Central memory CD8-positive, alpha-beta T cell (primary cell): Measurements from ENCODE around the gene RFWD3.

Experiments used
- ATAC-seq: fragments of 150-1000 bp; cut with Tn5 transposase; replicated peaks from 2 replicates; pipeline ENCODE4 v1.10.0; 2022; ENCODE audit warnings: mild to moderate bottlenecking, moderate FRiP score, moderate number of reproducible peaks; ENCODE audit not compliant: poor library complexity, severe bottlenecking; ENCODE audit errors: extremely low read depth
- DNase-seq, 2 donors: peaks; one replicate each; pipeline ENCODE4 v3.0.0; 2021; ENCODE audit warnings: low spot score in 2 of 2
- H3K27ac Mint-ChIP-seq: one replicate; pipeline ENCODE4 v1.8.0; 2022; ENCODE audit warnings: low read depth, mild to moderate bottlenecking, moderate library complexity, mixed read lengths
- H3K27me3 Mint-ChIP-seq: one replicate; pipeline ENCODE4 v1.8.0; 2022; ENCODE audit warnings: mixed read lengths
- H3K36me3 Mint-ChIP-seq: one replicate; pipeline ENCODE4 v1.8.0; 2022; ENCODE audit warnings: mild to moderate bottlenecking, moderate library complexity, mixed read lengths; ENCODE audit not compliant: insufficient read depth
- H3K4me1 Mint-ChIP-seq: one replicate; pipeline ENCODE4 v1.8.0; 2022; ENCODE audit warnings: mixed read lengths
- H3K4me3 Mint-ChIP-seq: one replicate; pipeline ENCODE4 v1.8.0; 2022; ENCODE audit warnings: mild to moderate bottlenecking, moderate library complexity, mixed read lengths
- H3K9me3 Mint-ChIP-seq: one replicate; pipeline ENCODE4 v1.8.0; 2022; ENCODE audit warnings: mixed read lengths

The RFWD3 gene, protein sequence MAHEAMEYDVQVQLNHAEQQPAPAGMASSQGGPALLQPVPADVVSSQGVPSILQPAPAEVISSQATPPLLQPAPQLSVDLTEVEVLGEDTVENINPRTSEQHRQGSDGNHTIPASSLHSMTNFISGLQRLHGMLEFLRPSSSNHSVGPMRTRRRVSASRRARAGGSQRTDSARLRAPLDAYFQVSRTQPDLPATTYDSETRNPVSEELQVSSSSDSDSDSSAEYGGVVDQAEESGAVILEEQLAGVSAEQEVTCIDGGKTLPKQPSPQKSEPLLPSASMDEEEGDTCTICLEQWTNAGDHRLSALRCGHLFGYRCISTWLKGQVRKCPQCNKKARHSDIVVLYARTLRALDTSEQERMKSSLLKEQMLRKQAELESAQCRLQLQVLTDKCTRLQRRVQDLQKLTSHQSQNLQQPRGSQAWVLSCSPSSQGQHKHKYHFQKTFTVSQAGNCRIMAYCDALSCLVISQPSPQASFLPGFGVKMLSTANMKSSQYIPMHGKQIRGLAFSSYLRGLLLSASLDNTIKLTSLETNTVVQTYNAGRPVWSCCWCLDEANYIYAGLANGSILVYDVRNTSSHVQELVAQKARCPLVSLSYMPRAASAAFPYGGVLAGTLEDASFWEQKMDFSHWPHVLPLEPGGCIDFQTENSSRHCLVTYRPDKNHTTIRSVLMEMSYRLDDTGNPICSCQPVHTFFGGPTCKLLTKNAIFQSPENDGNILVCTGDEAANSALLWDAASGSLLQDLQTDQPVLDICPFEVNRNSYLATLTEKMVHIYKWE

DNA sequence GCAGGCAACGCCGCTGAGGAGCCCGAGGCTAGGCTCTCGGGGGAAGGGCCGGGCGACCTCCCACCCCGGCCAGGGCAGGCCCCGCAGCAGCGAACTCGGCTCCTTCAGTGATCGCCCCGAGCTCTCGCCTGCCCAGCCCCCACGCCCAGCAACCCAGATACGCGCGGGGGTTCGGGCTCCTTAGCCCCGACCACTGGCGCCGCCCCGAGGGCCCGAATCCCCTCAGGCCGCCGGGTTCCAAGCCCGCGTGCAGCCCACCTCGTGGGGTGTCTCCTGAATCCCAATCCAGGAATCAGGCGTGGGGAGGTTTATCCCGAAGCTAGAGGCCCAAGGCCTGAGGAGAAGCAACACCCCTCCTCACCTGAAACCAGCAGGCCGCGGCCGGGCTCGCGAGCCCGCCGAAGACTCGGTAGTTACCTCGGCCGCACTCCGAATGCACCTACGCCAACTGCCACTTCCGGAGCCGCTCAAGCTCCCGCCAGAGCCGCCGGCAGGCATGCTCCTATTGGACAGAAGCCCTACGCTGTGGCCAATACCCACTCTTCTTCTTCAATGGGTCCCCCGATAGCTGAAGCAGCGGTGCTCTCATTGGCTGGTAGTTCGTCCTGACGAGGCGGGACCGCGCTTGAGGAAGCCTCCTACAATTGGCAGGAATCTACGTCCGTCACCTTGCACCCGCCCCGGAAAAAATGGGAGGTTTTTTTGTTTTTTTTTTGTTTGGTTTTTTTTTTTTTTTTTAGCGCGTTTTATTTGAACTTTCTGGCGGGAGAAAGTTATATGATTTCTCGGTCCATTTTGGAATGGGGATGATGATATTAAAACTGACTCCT lies at the start of gene RFWD3:
RFWD3 (minus strand) TSS at position 453 of the 830 bp plus-strand sequence. CDS start 5,428 bp downstream, outside the sequence.
- no peaks in the 10 kb centered on the region for H3K27me3 Mint-ChIP-seq
- peak; percentile 91 to 97 for DNase-seq
- peak within 1 kb of the TSS; percentile 95 for H3K27ac Mint-ChIP-seq
- peaks cover 35% of the 10 kb centered on the region for H3K36me3 Mint-ChIP-seq
- peaks cover 28% of the 10 kb centered on the region for H3K4me1 Mint-ChIP-seq
- no peaks in the 10 kb centered on the region for H3K9me3 Mint-ChIP-seq
- H3K4me3 Mint-ChIP-seq, result peak within 1 kb of the TSS; percentile 87
- peak; percentile 100 for ATAC-seq

DNA sequence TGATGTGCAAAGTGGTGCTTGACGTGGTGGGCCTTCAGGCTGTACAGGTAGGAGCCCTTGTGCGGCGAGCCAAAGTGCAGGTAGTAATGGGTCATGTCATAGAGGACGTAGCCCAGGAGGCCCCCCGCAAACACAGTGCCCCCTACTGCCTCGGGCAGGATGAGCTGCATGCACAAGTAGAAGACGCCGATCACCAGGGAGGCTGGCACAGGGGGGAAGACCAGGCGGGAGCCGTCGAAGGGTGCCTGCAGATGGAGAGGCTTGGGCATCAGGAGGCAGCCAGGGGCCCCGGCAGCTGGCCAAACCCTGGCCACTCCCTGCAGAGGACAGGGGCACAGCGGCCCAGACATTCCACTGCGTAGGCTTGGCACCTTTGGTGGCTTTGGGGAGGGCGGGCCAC lies 49.7 kb upstream of the RFWD3 start:
- H3K27ac Mint-ChIP-seq, result no peak overlapping the region
- peaks cover 10% of the 10 kb centered on the region for H3K27me3 Mint-ChIP-seq
- peaks cover 1% of the 10 kb centered on the region for H3K36me3 Mint-ChIP-seq
- H3K4me3 Mint-ChIP-seq, result no peak overlapping the region
- no peaks in the 10 kb centered on the region for H3K9me3 Mint-ChIP-seq
- DNase-seq (no peak), ATAC-seq (no peak)
- no peaks in the 10 kb centered on the region for H3K4me1 Mint-ChIP-seq

DNA sequence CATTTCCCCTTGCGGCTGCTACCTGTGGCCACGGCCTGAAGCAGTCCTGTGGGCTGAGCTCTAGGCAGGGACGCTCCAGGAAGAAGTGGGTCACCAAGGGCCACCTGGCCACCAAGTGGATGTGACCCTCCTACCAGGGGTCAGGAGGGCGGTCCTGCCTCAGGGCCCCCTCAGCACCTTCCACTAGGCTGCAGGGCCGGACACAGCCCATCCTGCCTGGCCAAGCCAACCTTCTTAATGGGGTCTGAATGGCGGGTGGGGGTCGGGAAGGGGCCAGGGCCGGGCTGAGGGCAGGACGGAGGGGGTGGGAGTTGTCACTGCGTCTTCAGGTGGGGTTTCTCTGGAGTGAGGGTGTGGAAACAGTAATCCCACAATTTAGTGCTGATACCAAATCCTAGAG lies 47.2 kb upstream of the RFWD3 start:
- peaks cover 6% of the 10 kb centered on the region for H3K4me1 Mint-ChIP-seq
- no peak overlapping the region for H3K27ac Mint-ChIP-seq

DNA sequence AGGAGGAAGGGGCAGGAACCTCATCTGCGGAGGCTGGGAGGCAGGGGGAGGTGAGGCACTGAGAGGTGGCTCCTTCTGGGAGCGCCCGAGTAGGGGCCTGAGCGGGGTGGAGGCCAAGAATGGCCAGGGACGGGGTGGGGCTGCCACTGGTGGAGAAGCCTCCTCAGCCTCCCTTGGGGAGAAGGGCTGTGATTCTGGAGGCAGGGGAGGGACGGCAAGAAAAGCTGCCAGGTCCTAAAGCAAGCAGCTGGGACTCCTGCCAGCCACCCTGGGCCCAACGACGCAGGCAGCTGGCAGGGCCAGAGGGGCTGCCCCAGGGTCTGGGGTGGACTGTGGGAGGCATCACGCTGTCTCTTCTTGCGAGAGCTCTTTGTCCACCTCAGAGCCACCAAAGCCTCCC lies 46.6 kb upstream of the RFWD3 start:
- no peak overlapping the region for H3K4me3 Mint-ChIP-seq
- peaks cover 6% of the 10 kb centered on the region for H3K4me1 Mint-ChIP-seq
- H3K9me3 Mint-ChIP-seq, result no peaks in the 10 kb centered on the region
- peaks cover 10% of the 10 kb centered on the region for H3K27me3 Mint-ChIP-seq
- peaks cover 1% of the 10 kb centered on the region for H3K36me3 Mint-ChIP-seq
- no peak overlapping the region for H3K27ac Mint-ChIP-seq
- ATAC-seq (no peak), DNase-seq (no peak)

More for the DNA sequence above, 47.2 kb upstream of the RFWD3 start:
- peaks cover 1% of the 10 kb centered on the region for H3K36me3 Mint-ChIP-seq
- DNase-seq (no peak), ATAC-seq (no peak)
- H3K9me3 Mint-ChIP-seq, result no peaks in the 10 kb centered on the region
- H3K4me3 Mint-ChIP-seq, result no peak overlapping the region
- peaks cover 10% of the 10 kb centered on the region for H3K27me3 Mint-ChIP-seq

DNA sequence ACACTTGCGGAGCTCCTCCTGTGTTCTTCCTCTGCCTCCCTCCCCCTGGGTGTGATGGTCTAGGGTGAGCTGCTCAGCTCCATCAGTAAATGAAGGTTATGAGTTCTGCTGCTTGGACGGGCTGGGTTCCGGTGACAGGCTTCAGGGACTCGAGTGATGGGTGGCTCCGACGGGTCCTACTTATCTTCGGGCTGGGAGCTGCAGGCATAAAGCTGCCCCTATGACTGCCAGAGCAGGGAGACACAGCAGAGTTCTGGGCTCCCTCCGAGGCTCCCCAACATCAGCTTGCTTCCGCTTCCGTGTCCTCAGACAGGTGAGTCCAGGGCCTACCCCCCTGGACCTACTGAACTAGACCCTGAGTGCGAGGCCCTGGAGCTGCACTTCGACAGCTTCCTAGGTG lies 45.3 kb upstream of the RFWD3 start:
- ATAC-seq, result no peak
- peaks cover 6% of the 10 kb centered on the region for H3K4me1 Mint-ChIP-seq
- no peak overlapping the region for H3K4me3 Mint-ChIP-seq
- peaks cover 3% of the 10 kb centered on the region for H3K27me3 Mint-ChIP-seq
- H3K9me3 Mint-ChIP-seq, result no peaks in the 10 kb centered on the region
- peaks cover 1% of the 10 kb centered on the region for H3K36me3 Mint-ChIP-seq
- no peak overlapping the region for H3K27ac Mint-ChIP-seq
- no peak for DNase-seq

DNA sequence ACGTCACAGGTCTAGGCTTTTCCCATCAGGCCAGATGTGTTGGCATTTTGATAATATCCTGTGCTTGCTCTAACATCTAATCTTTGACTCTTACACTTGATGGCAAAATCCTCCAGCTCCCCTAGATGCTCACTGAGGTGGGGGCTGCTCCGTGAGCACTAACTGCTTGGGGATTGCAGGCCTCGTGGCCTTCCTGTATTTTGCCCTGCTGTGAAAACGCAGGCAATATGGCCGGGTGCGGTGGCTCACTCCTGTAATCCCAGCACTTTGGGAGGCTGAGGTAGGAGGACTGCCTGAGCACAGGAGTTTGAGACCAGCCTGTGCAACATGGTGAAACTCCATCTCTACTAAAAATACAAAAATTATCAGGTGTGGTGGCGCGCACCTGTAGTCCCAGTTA lies 43.7 kb upstream of the RFWD3 start:
- no peak overlapping the region for H3K27ac Mint-ChIP-seq
- no peak for ATAC-seq
- peaks cover 6% of the 10 kb centered on the region for H3K4me1 Mint-ChIP-seq
- DNase-seq, result no peak
- H3K9me3 Mint-ChIP-seq, result no peaks in the 10 kb centered on the region
- H3K4me3 Mint-ChIP-seq, result no peak overlapping the region
- H3K36me3 Mint-ChIP-seq, result peaks cover 1% of the 10 kb centered on the region
- no peaks in the 10 kb centered on the region for H3K27me3 Mint-ChIP-seq

DNA sequence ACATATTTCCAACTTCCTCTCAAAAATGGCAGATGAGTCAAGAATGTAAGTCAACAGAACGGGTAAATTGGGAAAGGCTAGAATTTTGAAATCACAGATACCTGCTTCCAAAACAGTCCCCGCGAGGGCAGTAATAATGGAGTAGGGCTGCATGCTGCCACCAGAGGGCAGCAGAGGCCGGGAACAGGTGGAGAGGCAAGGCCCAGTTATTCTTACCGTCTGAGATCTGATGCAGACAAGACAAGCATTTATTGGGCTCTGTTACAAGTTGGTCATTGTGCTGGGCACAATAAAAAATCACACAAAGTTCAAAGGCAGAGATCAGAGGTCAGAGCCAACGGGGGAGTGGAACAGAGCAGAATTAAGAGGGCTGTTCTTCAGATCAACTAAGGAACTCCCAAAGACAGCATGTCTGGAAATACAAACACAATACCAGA lies 42.8 kb upstream of the RFWD3 start:
- H3K4me3 Mint-ChIP-seq, result no peak overlapping the region

DNA sequence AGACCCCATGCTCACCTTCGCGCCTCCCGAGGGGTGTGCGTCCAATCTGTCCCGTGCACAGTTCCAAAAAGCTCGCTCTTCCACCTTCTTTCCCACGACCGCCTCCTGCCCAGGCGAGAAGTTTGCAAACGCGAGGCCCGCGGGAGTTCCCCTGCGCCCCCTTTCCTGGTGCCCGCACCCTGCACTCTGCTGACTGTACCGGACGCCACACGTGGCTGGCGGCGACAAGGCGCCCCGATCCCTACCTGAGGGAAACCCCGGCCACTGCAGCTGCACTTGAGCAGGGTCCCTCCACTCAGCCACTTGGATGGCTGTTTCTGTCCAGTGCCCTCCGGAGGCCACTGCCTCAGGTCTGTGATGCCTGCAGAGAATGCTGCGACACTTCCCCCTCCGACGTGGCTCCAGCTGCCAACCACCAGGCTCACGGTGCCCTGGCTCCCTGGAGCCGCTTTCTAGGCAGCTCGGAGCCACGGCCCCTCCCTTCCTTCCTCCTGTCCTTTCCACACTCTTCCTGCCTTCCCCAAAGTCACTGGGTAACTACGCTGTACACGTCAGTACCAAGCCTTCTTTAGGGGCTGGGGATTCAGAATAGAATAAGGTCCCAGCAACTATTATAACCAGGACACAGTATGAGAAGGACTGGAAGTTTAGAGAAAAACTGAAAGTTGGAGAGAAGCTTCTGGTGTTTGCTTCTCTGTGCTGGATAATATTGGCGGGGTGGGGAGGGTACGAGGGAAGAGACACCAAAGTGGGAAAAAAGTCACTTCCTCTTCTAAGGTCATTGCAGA lies 34.0 kb upstream of the RFWD3 start, which contains the start of gene MLKL:
MLKL (minus strand) TSS at position 425 of the 788 bp plus-strand sequence. CDS start 5,105 bp downstream, outside the sequence.
- ATAC-seq, result peak; percentile 78
- peak; percentile 27 to 39 for DNase-seq
- peaks cover 49% of the 10 kb centered on the region for H3K4me1 Mint-ChIP-seq

More for the DNA sequence above, 42.8 kb upstream of the RFWD3 start:
- H3K27ac Mint-ChIP-seq, result peak overlapping the region; percentile 70
- no peaks in the 10 kb centered on the region for H3K36me3 Mint-ChIP-seq
- H3K4me1 Mint-ChIP-seq, result peaks cover 6% of the 10 kb centered on the region
- no peaks in the 10 kb centered on the region for H3K27me3 Mint-ChIP-seq
- DNase-seq (peak; percentile 65 to 69), ATAC-seq (peak; percentile 87)
- H3K9me3 Mint-ChIP-seq, result no peaks in the 10 kb centered on the region

DNA sequence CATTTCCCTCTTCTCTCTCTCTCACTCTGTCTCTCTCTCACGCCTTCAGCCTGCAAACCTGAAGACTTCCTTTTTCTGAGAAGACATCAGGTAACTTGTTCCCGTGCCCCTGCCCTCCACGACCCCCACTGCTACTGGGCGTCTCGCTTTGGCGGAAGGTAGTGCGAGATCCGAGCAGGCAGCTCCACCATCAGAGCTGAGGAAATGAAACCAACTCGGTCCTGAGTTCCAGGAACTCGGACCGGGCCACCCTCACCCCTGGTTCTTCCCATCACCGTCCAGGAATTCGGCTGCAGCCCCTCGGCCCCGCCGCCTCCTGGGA lies 33.4 kb upstream of the RFWD3 start:
- ATAC-seq (peak; percentile 29), DNase-seq (no peak)
- H3K27me3 Mint-ChIP-seq, result no peaks in the 10 kb centered on the region
- peak overlapping the region; percentile 100 for H3K4me3 Mint-ChIP-seq
- H3K4me1 Mint-ChIP-seq, result peaks cover 54% of the 10 kb centered on the region
- peak overlapping the region; percentile 100 for H3K27ac Mint-ChIP-seq
- H3K36me3 Mint-ChIP-seq, result peaks cover 8% of the 10 kb centered on the region
- H3K9me3 Mint-ChIP-seq, result no peaks in the 10 kb centered on the region

More for the DNA sequence above, 34.0 kb upstream of the RFWD3 start, which contains the start of gene MLKL:
- peak within 1 kb of the TSS; percentile 100 for H3K4me3 Mint-ChIP-seq
- peak within 1 kb of the TSS; percentile 100 for H3K27ac Mint-ChIP-seq
- peaks cover 5% of the 10 kb centered on the region for H3K36me3 Mint-ChIP-seq
- no peaks in the 10 kb centered on the region for H3K9me3 Mint-ChIP-seq
- no peaks in the 10 kb centered on the region for H3K27me3 Mint-ChIP-seq

DNA sequence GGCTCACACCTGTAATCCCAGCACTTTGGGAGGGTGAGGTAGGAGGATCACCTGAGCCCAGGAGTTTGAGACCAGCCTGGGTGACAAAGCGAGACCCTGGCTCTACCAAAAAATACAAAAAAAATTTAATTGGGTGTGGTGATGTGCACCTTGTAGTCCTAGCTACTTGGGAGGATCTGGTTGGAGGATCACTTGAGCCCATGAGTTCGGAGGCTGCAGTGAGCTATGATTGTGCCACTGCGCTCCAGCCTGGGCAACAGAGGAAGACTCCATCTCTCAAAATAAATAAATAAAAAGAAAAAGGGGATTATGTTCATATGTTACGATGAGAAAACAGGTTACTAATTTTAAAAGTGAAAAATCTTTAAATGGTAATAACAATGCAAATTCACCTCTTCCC lies 33.0 kb upstream of the RFWD3 start:
- Mint-ChIP-seq H3K9me3 (no peaks in the 10 kb centered on the region), H3K36me3 (peaks cover 11% of the 10 kb centered on the region), H3K4me1 (peaks cover 54% of the 10 kb centered on the region), H3K4me3 (peak overlapping the region; percentile 100), H3K27me3 (no peaks in the 10 kb centered on the region), H3K27ac (peak overlapping the region; percentile 100)
- DNase-seq (no peak), ATAC-seq (no peak)

DNA sequence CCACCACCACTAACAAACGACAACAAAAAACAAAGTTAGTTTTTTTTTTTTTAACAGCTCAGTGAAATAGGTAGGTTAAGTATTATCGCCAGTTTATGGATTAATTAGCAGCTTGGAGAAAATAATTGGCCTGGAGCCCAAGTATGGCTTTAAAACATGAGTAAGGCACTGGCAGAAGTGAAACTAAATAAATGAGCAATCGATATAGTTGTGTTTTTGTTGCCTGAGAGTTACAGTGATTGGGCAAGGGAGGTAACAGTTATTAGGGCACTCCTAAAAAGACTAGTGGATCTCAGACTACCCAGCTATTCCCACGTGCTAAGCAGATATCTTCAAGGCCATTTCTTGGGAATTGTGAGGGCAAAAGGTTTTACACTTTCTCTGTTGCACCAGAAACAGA lies 31.5 kb upstream of the RFWD3 start:
- peaks cover 54% of the 10 kb centered on the region for H3K4me1 Mint-ChIP-seq

More for the DNA sequence above, 31.5 kb upstream of the RFWD3 start:
- H3K36me3 Mint-ChIP-seq, result peaks cover 19% of the 10 kb centered on the region
- DNase-seq (no peak), ATAC-seq (no peak)
- no peaks in the 10 kb centered on the region for H3K9me3 Mint-ChIP-seq
- H3K4me3 Mint-ChIP-seq, result peak overlapping the region; percentile 100
- peak overlapping the region; percentile 100 for H3K27ac Mint-ChIP-seq
- H3K27me3 Mint-ChIP-seq, result no peaks in the 10 kb centered on the region
